GM19023 (cell line): ENCODE results near the gene TLCD1.
"Not testable (repeated sequence)": the region's sequence is repeated elsewhere in the genome, so short reads cannot be mapped to it uniquely, and the experiment has no call there.

Experiments used
- ATAC-seq: cut with Tn5 transposase; IDR thresholded peaks from one replicate; pipeline ENCODE4 v1.9.1; 2021; ENCODE audit warnings: mild to moderate bottlenecking, moderate library complexity; ENCODE audit not compliant: unreplicated experiment

Gene TLCD1

GRCh38 chr17:28729950-28730330 lies 3.9 kb upstream of the TLCD1 start:
- no peak for ATAC-seq

GRCh38 chr17:28728364-28729200 lies 2.5 kb upstream of the TLCD1 start, which contains the start of gene NEK8:
Gene NEK8, plus strand, starts transcription at chr17:28728788. Its CDS starts 26 bp downstream, at chr17:28728814.
- peak; percentile 42 for ATAC-seq

DNA sequence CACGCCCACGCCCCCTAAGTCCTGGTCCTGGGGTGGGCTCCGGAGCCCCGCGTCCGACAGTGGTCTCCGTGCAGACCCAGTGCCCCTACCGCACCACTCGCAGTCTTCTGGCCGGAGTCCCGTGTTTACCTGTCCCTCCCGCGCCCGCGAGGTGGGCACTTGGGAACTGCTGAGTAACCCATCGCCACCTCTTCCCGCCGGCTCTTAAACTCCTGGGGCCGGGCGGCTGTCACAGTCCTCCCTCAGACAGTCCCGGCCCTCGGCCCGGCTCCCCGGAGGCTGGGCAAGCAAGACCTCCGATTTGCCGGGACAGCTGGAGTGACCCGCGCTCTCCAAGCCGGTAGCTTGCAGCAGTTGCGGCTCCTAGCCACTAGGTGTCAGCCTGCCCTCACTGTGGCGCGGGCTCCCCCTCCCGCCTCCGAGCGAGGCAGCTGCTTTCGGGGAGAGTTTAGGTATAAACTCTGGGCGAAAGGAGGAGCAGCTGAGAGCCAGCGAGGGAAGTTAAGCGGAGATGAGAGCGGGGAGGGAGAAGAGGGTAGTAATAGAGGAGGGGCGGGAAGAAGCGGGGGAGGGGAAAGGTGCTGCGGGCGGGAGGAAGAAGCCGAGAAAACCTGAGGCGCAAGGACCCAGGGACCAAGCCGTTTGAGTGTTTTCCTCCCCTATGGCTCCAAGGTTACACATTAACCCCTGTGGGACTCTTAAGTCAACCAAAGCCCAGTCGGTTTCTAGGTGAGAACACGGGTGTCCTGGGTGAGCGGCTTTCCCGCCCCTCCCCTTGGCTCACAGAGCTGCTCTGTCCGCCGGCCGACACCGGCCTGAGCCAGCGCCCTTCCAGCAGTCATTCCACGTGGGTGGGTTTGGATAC lies 826 bp upstream of the TLCD1 start:
- peak; percentile 39 for ATAC-seq

DNA sequence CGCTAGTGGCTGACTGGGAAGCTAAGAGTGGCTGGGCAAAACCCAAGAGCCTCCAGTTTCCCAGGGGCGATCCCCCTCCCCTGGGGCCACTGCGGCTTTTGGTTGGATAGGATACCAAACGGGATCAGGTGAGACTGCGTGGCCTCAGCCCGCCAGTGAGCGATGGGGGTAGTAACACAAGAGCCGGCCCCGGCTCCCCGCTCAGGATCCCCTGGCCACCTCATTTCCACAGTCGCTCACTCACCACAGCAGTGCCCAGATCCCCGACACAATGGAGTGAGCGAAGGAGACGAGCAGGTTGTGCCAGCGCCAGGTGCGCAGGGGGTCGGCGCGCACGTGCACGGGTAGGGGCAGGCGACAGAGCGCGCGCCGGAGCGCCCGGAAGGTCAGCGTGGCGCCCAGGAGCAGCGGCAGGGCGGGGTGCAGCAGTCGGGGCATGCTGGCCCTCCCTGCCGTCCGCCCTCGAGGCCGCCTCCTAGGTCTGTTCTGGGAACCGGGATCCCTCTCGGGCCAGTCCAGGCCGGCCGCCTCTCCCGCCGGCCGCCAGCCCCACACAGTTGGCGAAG lies 290 bp downstream of the TLCD1 start:
- no peak for ATAC-seq

DNA sequence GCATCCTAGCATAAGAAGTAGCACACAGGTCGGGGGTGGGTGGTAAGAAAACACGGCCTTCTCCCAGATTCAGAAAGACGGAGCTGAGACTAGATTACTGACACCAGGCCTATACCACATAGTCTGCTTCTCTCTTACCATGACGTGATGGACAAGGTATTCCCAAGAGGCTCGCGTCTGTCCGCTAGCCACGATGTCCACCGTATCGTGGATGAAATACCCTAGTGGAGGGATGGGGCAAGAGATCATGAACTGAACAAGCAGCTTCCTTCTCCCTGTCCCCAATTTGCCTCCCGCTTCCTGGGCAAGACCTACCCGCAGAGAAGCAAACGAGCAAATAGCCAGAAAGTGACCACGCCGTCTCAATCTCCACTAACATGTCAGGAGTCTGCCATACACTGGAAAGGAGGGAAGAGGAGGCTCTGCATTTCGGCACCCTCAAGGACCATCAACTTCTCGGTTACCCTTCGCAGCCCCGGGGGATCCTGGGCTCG lies 820 bp downstream of the TLCD1 start:
- no peak for ATAC-seq

DNA sequence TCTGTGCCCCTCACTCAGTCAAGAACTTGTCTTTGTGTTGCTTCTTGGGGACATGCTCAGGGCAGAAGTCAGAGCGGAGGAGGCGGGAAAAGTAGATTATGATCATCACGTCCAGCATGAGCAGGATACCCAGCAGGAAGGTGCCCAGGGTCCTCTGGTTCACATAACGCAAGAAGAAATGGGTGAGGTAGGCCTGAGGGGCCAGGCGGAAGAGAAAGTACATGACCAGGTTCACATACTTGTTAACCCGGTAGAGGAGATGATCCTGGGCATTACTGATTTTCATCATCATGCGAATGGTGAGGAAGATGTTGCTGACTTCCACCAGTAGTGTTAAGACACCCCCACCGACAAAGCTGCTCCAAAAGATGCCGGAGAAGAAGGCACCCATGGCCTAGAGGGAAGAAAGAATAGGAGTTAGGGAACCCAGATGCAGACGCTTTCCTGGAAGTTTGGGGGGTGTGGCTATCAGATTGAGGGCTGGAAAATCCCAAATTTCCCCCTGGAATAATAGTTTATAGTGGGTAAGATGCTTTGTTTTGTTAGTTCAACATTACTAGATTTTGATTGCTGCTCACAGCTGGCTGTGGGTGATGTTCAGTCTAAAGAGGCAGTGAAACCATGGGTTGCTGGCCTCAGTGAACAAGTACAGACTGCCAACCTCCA lies 1.4 kb downstream of the TLCD1 start:
- ATAC-seq: no peak

- ATAC-seq: not testable (repeated sequence)
Observed at GRCh38 chr17:28723836-28724499, 2.1 kb downstream of the TLCD1 start.

GRCh38 chr17:28723159-28723835 lies 2.7 kb downstream of the TLCD1 start:
- ATAC-seq: no peak

DNA sequence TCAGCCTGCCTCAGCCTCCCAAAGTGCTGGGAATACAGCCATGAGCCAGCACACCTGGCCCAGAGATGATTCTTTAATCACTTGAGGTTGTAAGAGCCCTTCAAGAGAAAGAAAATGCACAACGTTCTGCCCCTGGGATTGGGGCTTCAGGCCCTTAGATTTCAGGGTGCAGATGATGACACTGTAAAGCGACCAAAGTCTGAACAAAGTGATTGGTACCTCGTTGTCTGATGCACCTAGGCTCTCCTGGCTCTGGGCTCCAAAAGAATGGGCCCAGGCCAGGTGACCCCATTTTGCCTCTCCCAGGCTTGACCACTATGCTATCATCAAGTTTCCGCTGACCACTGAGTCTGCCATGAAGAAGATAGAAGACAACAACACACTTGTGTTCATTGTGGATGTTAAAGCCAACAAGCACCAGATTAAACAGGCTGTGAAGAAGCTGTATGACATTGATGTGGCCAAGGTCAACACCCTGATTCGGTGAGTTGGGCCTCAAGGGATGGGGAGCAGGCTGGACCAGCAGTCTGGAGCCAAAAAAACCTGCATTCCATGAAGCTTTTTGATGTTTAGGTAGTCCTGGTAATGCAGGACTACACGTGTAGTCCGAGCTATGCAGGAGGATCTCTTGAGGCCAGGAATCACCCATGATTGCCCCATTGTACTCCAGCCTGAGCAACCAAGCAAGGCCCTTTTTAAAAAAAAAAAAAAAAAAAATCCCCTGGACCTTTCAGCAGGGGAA lies 3.4 kb downstream of the TLCD1 start:
- ATAC-seq: no peak

DNA sequence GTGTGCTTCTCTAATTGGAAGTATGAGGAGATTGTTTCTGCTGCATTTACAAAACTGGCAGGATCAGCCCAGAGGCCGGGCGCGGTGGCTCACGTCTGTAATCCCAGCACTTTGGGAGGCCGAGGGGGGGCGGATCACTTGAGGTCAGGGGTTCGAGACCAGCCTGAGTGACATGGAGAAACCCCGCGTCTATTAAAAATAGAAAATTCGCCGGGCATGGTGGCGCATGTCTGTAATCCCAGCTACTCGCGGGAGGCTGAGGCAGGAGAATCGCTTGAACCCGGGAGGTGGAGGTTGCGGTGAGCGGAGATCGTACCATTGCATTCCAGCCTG lies 5.1 kb downstream of the TLCD1 start:
- ATAC-seq: not testable (repeated sequence)

DNA sequence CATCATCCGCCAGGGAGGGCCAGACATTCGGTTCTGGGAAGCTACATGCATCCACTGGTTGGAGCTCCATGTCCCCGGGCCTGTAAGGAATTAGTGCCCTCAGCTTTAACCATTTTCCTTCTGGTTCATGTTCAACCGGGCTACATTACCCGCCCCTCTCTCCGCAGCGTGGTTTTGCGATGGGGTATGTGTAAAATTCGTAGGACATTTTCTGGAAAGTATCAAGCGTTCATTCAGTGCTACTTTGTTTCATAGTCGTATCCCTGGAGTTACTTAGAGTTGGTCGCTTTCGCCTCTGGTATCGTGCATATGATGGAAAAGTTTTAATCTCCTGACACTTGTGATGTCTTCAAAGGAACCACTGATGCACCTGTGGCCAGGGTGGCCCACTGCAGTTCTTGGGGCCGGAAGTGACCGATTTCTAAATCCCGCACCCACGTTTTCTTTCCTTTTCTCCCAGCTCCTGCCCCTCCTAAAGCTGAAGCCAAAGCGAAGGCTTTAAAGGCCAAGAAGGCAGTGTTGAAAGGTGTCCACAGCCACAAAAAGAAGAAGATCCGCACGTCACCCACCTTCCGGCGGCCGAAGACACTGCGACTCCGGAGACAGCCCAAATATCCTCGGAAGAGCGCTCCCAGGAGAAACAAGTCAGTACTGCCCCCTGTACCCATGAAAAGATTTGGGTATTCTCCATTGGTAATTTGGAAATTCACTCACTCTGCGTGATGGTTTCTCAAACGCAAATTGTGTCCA lies 5.6 kb downstream of the TLCD1 start:
- ATAC-seq: no peak

- ATAC-seq: no peak
Observed at GRCh38 chr17:28719021-28719433, 7.0 kb downstream of the TLCD1 start.

DNA sequence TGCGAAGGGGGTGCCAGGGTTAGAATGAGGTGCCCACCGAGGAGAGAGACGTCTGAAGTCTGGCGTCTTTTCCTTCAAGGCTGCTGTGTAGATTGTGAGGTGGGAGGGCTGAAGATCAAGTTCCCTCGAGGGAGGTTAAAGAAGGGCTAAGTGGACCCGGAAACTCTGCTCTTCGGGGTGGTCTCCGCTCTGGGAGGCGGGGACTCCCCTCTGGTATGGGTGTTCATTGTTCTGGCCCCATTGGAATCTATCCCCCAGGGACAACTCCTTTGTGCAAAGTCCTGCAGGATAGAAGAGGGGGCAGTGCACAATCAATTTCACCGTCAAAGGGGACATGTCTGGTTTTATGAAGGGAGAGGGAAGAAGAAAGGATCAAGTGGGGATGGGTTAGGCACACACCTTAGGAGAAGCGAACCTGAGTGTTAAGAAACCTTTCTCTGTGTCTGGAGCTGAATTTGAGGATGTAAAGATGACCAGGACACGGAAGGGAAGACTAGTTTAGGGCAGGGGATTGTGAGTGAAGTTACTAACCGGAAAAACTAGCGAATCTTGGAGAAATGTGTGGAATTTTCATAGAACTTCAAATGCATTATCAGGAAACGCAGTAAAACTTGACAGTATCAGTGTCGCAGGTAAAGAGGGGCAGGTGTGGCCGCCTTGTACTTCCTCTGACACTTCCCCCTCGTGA lies 7.6 kb downstream of the TLCD1 start:
- ATAC-seq: no peak

DNA sequence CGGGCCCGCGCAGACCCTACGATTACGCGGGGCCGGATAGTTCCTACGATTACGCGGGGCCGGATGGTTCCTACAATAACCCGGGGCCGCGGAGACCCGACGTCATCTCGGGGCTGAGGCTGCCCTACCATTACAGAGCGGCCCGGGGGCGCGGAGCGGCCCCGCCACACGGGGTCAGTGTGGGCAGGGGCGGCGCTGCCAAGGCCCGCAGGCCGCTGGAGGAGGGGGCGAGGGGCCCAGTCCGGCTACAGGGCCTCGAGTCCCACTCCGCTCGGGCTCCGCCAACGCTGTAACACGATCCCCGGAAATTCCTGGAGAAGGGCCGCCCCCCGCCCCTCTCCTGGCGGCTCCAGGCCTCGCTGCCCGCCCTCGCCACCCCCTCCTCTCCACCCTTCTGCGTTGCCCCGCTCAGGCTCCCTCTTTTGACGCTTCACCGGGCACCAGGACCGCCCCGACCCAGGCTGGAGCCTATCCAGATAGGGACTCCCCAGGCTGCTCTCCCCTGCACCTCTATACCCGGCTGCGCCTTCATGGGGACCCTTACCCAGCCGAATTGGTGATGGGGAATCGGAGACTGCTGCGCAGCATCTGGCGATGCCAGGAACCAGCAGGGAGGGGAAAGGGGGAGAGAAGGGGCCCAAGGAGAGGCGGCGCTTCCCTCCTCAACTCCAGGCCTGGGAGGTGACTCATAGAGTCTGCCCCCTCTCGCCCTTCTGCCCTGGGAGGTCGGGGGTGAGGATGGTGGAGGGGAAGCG lies 8.3 kb downstream of the TLCD1 start, which contains the start of gene RAB34:
RAB34 (minus strand) TSS at position 291 of the 755 bp plus-strand sequence. CDS start 602 bp downstream, outside the sequence.
- no peak for ATAC-seq

- no peak for ATAC-seq
Observed at GRCh38 chr17:28716740-28717577, 9.1 kb downstream of the TLCD1 start.

DNA sequence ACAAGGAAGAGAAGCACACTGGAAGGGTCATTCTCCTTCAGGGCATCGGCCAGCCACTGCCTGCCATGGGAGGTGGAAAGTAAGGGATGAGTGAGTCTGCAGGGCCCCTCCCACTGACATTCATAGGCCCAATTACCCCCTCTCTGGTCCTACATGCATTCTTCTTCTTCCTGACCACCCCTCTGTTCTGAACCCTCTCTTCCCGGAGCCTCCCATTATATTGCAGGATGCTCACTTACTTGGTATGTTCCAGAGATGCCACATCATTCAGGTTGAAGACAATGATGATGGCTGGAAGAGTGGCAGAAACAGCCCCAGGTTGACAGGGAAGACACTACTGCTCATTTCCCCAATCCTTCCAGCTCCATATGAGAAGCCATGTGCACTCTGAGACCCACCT lies 10.8 kb downstream of the TLCD1 start:
- no peak for ATAC-seq
